Measurements from ENCODE around the gene HOATZ.

DNA sequence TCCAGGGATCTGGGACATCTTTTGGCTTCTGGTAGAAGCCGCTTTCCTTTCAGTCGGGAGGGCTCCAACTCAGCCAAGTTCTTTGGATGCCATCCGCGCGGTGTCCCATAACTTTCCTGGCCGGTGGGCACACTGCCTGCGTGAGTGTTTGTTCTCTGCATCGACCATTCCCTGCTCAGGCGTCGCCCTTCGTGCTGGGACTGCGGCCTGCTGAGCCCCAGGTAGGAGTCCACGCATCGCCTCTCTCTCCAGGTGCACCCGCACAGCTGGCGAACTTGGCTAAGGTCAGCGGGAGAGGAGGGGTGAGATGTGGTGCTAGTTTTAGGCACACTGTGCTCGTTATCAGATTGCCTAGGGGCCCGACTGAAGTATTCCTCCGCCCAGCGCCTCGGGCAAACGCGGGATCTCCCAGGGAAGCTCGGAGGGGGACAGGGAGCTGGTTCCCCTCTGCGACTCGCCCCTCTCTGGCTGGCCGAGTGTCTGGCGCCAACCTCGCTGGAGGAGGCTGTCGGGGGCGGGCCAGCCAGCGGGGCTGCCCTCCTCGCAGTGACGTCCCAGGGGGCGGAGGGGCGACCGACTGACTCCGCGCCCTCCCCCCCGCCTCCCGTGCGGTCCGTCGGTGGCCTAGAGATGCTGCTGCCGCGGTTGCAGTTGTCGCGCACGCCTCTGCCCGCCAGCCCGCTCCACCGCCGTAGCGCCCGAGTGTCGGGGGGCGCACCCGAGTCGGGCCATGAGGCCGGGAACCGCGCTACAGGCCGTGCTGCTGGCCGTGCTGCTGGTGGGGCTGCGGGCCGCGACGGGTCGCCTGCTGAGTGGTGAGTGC is 25.7 kb downstream of the HOATZ start, which contains the start of gene LAYN:
- TF ChIP-seq, protein P1, sequence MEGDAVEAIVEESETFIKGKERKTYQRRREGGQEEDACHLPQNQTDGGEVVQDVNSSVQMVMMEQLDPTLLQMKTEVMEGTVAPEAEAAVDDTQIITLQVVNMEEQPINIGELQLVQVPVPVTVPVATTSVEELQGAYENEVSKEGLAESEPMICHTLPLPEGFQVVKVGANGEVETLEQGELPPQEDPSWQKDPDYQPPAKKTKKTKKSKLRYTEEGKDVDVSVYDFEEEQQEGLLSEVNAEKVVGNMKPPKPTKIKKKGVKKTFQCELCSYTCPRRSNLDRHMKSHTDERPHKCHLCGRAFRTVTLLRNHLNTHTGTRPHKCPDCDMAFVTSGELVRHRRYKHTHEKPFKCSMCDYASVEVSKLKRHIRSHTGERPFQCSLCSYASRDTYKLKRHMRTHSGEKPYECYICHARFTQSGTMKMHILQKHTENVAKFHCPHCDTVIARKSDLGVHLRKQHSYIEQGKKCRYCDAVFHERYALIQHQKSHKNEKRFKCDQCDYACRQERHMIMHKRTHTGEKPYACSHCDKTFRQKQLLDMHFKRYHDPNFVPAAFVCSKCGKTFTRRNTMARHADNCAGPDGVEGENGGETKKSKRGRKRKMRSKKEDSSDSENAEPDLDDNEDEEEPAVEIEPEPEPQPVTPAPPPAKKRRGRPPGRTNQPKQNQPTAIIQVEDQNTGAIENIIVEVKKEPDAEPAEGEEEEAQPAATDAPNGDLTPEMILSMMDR (conservative IDR thresholded peaks at IDR 0.05; ENCODE audit: low read length) = no peak
- TF ChIP-seq EZH2phosphoT487 (IDR thresholded peaks at IDR 0.05; ENCODE audit: borderline replicate concordance, low read depth, low read length) = no peak

Measured in OCI-LY7 (cell line).